ENCODE results near the gene PIAS1.

The PIAS1 gene

GRCh38 chr15:68239025-68239424 is 184.9 kb downstream of the PIAS1 start:
- TF ChIP-seq REST (IDR thresholded peaks at IDR 0.05; ENCODE audit: insufficient replicate concordance, low read depth) (no peak), GABPA (IDR thresholded peaks at IDR 0.05; ENCODE audit: low read depth) (no peak), SPI1 (IDR thresholded peaks at IDR 0.05; ENCODE audit: borderline replicate concordance, low read depth) (no peak), CTCF (IDR thresholded peaks at IDR 0.05; ENCODE audit: insufficient read depth, low read length) (no peak), POLR2AphosphoS5 (IDR thresholded peaks at IDR 0.05; ENCODE audit: low read depth) (no peak)
- H3K27ac ChIP-seq (replicated peaks) = no peak overlapping the region
- no peak for DNase-seq (ENCODE audit: low read depth in 1 of 2, low spot score in 1 of 2)
- no peaks in the 10 kb centered on the region for H3K27me3 ChIP-seq (ENCODE audit: insufficient read depth, poor library complexity, severe bottlenecking)
- H3K4me3 ChIP-seq (replicated peaks; ENCODE audit: insufficient read depth, low read length) = no peak overlapping the region

GRCh38 chr15:68241088-68241935 is 187.2 kb downstream of the PIAS1 start:
- no peak for TF ChIP-seq REST (IDR thresholded peaks at IDR 0.05; ENCODE audit: insufficient replicate concordance, low read depth)
- no peak for TF ChIP-seq GABPA (IDR thresholded peaks at IDR 0.05; ENCODE audit: low read depth)
- no peak for TF ChIP-seq SPI1 (IDR thresholded peaks at IDR 0.05; ENCODE audit: borderline replicate concordance, low read depth)
- no peak for TF ChIP-seq CTCF (IDR thresholded peaks at IDR 0.05; ENCODE audit: insufficient read depth, low read length)
- TF ChIP-seq POLR2AphosphoS5 (IDR thresholded peaks at IDR 0.05; ENCODE audit: low read depth) = no peak
- H3K4me3 ChIP-seq (replicated peaks; ENCODE audit: insufficient read depth, low read length) = no peak overlapping the region
- DNase-seq (ENCODE audit: low read depth in 1 of 2, low spot score in 1 of 2) = no peak
- H3K27ac ChIP-seq (replicated peaks) = no peak overlapping the region
- H3K27me3 ChIP-seq (ENCODE audit: insufficient read depth, poor library complexity, severe bottlenecking) = no peaks in the 10 kb centered on the region
